Activated T-cell treated with anti-CD3 and anti-CD28 coated beads, Interleukin-2, amount 50 U/mL, for 4 hours (primary cell): Measurements from ENCODE around the gene WDR82. TPM values are rescaled to one million over a fixed set of nuclear protein-coding genes. Genes with fewer than 3 reads are reported as not detected.

Experiments
- ATAC-seq, 2 donors: fragments of 200-7000 bp; cut with Tn5 transposase; one replicate each; pipeline ENCODE4 v1.10.0; 2021
- DNase-seq: peaks from one replicate; pipeline ENCODE4 v3.0.0-alpha.2; 2020
- H3K27me3 Mint-ChIP-seq: one replicate; pipeline ENCODE4 v1.8.0; 2021; ENCODE audit warnings: low read depth, mixed read lengths
- H3K36me3 Mint-ChIP-seq: one replicate; pipeline ENCODE4 v1.8.0; 2022; ENCODE audit warnings: mixed read lengths; ENCODE audit not compliant: insufficient read depth
- H3K4me1 Mint-ChIP-seq: one replicate; pipeline ENCODE4 v1.8.0; 2021; ENCODE audit warnings: low read depth, mixed read lengths
- H3K4me3 Mint-ChIP-seq: one replicate; pipeline ENCODE4 v1.8.0; 2021; ENCODE audit warnings: mild to moderate bottlenecking, moderate library complexity, mixed read lengths
- H3K9me3 Mint-ChIP-seq: one replicate; pipeline ENCODE4 v1.8.0; 2021; ENCODE audit warnings: mixed read lengths
- total RNA-seq, 3 donors: library from RNA; stranded (reverse); gene quantifications; one replicate each; pipeline ENCODE4 v1.2.1, GENCODE V29; 2021

WDR82 gene
- total RNA-seq, 3 donors from 2014 or later, result 107 to 119 (median 115) TPM

GRCh38 chr3:52236424-52236886 lies 42.0 kb downstream of the WDR82 start:
- no peaks in the 10 kb centered on the region for H3K9me3 Mint-ChIP-seq
- H3K4me3 Mint-ChIP-seq, result peak overlapping the region; percentile 16
- H3K4me1 Mint-ChIP-seq, result peaks cover 82% of the 10 kb centered on the region
- no peaks in the 10 kb centered on the region for H3K27me3 Mint-ChIP-seq
- peaks cover 3% of the 10 kb centered on the region for H3K36me3 Mint-ChIP-seq
- DNase-seq, result no peak
- no peak for ATAC-seq

DNA sequence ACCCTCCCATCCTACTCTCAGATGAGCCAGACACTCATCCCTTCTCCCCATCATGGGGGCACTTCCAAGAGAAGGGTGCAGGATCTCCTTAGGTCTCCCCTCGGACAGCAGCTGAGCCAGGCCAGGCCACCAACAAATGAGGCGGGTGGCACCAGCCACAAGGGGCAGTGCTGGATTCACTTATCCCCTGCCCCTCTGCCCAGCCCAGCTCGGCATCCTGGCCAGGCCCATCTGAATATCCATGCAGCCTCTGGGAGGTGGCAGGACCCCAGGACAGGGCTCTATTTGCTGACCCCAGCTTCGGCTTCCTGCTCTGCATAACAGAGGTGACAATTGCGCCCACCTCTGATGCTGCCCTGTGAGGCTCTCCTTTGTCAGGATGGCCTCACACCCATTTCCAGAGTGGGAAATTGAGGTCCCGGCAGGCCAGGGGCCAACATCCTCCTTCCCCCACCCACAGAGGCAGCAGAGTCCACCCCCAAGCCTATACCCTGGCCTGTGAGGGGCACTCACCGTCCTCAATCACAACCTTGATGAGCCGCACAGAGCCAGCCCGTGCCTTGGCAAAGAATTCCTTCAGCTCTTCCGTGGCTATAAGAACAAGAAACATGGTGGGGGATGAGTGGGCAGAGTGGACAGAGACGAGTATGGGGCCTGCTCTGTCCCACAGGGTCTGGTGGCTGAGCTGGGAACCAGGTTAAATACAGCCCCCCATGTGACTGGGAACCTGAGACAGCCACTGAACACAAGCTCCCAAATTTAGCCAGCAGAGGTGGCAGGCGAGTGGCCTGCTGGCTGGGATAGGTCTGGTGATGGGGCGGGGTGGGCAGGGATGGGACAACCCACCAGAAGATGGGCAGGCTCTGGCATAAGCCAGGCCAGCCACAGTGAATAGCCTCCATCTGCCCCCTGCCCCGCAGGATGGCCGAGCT lies 43.7 kb downstream of the WDR82 start:
- no peak for ATAC-seq
- Mint-ChIP-seq H3K27me3 (no peaks in the 10 kb centered on the region), H3K36me3 (peaks cover 10% of the 10 kb centered on the region), H3K4me1 (peaks cover 69% of the 10 kb centered on the region), H3K4me3 (peak overlapping the region; percentile 11), H3K9me3 (no peaks in the 10 kb centered on the region)
- DNase-seq, result no peak

DNA sequence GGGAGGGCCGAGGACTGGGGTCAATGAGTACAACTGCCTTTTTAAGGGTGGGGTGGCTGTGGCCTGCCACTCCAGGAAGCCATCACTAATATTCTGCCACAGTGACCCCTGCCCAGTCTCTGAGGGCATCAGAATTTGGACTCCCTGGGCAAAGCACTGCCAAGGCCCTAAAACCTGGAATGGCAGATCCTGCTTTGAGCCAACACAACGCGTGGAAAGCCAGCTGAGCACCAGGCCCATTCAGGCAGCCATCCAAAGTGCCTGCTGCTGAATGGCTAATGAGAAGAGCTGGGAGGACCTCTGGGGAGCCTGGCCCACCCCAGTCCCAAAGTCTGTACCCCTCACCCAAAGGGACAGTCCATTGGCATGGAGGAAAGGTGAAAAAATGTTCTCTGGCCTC lies 44.5 kb downstream of the WDR82 start:
- Mint-ChIP-seq H3K27me3 (no peaks in the 10 kb centered on the region), H3K4me3 (no peak overlapping the region), H3K9me3 (no peaks in the 10 kb centered on the region), H3K36me3 (peaks cover 14% of the 10 kb centered on the region), H3K4me1 (peaks cover 64% of the 10 kb centered on the region)
- ATAC-seq (no peak), DNase-seq (no peak)

DNA sequence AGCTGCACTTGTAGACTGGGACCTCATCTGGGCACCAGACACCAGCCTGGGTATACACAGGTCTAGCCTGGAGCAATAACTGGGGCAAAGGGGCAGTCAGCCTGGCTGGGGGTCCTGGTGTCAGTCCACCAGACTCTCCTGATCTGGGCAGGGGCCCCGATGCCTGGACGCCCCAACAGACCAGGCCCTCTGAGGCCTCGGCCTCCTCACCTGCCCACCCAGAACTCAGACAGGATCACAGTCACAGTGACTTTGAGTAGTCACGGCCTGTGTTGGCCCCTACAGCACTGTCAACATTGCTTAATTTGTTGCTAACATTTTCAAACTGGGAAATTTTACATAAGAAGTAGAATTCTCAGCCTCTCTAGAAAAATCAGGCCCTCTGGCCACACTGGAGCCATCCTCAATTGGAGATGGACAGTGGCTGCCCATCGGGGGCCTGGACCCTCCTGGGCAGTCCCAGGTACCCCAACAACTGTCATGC lies 45.3 kb downstream of the WDR82 start:
- Mint-ChIP-seq H3K4me3 (no peak overlapping the region), H3K4me1 (peaks cover 59% of the 10 kb centered on the region), H3K27me3 (no peaks in the 10 kb centered on the region), H3K36me3 (peaks cover 14% of the 10 kb centered on the region), H3K9me3 (no peaks in the 10 kb centered on the region)
- ATAC-seq (no peak), DNase-seq (no peak)

- no peaks in the 10 kb centered on the region for H3K9me3 Mint-ChIP-seq
- no peak overlapping the region for H3K4me3 Mint-ChIP-seq
- peaks cover 53% of the 10 kb centered on the region for H3K4me1 Mint-ChIP-seq
- peak in 1 of 2 donors; percentile 33 for ATAC-seq
- H3K27me3 Mint-ChIP-seq, result no peaks in the 10 kb centered on the region
- no peak for DNase-seq
- H3K36me3 Mint-ChIP-seq, result peaks cover 14% of the 10 kb centered on the region
These were observed 46.0 kb downstream of the WDR82 start for GRCh38 chr3:52232279-52233107.

- Mint-ChIP-seq H3K9me3 (no peaks in the 10 kb centered on the region), H3K27me3 (no peaks in the 10 kb centered on the region), H3K36me3 (peaks cover 14% of the 10 kb centered on the region), H3K4me3 (no peak overlapping the region), H3K4me1 (peaks cover 50% of the 10 kb centered on the region)
- DNase-seq (peak; percentile 92), ATAC-seq (peak; percentile 84 to 85)
These were observed 46.8 kb downstream of the WDR82 start for GRCh38 chr3:52231502-52232278.

GRCh38 chr3:52230889-52231499 lies 47.5 kb downstream of the WDR82 start:
- peaks cover 50% of the 10 kb centered on the region for H3K4me1 Mint-ChIP-seq
- ATAC-seq, result no peak
- DNase-seq, result no peak
- no peaks in the 10 kb centered on the region for H3K27me3 Mint-ChIP-seq
- peaks cover 14% of the 10 kb centered on the region for H3K36me3 Mint-ChIP-seq
- H3K4me3 Mint-ChIP-seq, result no peak overlapping the region
- H3K9me3 Mint-ChIP-seq, result no peaks in the 10 kb centered on the region

DNA sequence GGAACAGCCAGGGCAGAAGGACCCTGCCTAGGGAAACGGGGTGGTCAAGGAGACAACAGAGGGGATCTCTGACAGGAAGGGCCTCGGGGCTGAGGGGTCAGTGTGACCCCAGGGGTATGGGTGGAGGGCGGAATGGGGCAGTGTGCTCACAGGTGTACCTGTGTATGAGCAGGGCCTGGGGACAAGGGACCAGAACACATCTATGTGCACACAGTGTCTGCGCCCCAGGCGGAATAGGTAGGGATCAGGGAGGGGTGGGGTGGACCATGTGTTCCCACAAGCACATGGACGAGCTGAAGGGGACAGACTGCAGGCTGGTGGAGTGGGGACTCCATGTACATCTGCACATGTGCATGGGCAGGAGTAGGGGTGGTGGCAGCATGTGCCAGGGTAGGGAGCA lies 48.0 kb downstream of the WDR82 start:
- no peaks in the 10 kb centered on the region for H3K27me3 Mint-ChIP-seq
- no peak for ATAC-seq
- DNase-seq, result no peak
- H3K4me3 Mint-ChIP-seq, result no peak overlapping the region
- H3K9me3 Mint-ChIP-seq, result no peaks in the 10 kb centered on the region
- H3K4me1 Mint-ChIP-seq, result peaks cover 50% of the 10 kb centered on the region
- H3K36me3 Mint-ChIP-seq, result peaks cover 14% of the 10 kb centered on the region

DNA sequence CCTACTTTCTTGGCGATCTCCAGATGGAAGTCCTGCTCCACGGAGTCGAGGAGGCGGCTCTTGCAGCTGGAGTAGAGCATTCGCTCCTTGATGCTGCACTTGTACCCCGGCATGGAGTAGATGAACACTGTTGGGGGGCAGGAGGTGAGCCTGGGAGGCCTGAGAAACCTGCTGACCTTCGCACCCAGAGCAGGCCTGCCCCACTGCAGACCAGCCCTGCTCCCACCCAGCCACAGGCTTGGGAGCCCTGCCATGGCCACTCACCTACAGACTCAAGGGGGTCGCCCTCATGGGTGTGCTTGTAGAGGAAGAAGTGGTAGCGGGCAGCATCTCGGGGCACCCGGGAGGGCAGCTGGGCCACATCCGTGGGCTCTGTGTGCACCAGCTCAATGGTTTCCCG lies 48.8 kb downstream of the WDR82 start:
- no peak overlapping the region for H3K4me3 Mint-ChIP-seq
- no peaks in the 10 kb centered on the region for H3K9me3 Mint-ChIP-seq
- H3K27me3 Mint-ChIP-seq, result no peaks in the 10 kb centered on the region
- peaks cover 50% of the 10 kb centered on the region for H3K4me1 Mint-ChIP-seq
- ATAC-seq (no peak), DNase-seq (no peak)
- peaks cover 14% of the 10 kb centered on the region for H3K36me3 Mint-ChIP-seq

DNA sequence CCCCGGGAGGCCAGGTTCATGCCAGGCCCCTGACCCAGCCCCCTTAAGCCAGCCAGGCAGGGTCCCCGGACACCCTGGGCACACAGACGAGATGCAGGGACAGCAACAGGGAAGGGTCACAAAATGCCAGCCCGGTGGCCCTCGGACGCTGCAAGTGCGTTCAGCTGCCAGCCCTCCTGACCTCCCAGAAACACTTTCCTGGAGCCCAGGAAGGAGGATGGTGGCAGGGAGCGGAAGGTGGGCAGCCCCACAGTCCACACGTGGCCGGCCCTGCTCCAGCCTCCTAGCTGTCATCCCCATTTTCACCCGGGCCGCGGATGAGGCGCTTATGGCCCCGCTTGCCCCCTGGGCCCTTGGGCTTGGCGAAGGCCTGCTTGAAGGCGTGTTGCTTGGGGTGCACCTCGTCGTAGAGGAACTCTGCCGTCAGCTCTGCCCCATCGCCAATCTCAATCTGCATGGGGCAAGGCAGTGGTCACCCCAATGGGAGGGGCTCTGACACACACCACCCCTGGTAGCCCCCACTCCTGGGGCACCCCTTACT lies 49.6 kb downstream of the WDR82 start:
- Mint-ChIP-seq H3K4me1 (peaks cover 51% of the 10 kb centered on the region), H3K36me3 (peaks cover 14% of the 10 kb centered on the region), H3K27me3 (no peaks in the 10 kb centered on the region), H3K9me3 (no peaks in the 10 kb centered on the region), H3K4me3 (no peak overlapping the region)
- ATAC-seq (no peak), DNase-seq (no peak)

DNA sequence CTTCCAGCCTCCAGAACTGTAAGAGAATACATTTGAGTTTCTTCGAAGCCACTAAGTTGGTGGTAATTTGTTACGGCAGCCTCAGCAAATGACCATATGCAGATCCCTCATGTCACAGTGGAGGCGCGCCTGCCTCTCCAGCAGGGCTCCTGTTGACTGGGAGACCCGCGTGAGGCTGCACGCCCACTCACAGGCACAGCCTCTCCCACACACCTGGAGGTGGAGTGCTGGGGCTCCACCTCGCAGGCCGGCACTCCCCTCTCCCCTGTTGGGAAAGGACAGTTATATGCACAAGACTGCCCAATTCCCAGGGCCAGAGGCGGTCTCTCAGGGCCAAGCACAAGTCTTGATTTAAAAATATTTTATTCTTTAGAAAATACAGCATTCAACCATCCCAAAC lies 50.2 kb downstream of the WDR82 start:
- H3K9me3 Mint-ChIP-seq, result no peaks in the 10 kb centered on the region
- peaks cover 54% of the 10 kb centered on the region for H3K4me1 Mint-ChIP-seq
- no peaks in the 10 kb centered on the region for H3K27me3 Mint-ChIP-seq
- no peak overlapping the region for H3K4me3 Mint-ChIP-seq
- ATAC-seq, result no peak
- H3K36me3 Mint-ChIP-seq, result peaks cover 14% of the 10 kb centered on the region
- DNase-seq, result no peak

DNA sequence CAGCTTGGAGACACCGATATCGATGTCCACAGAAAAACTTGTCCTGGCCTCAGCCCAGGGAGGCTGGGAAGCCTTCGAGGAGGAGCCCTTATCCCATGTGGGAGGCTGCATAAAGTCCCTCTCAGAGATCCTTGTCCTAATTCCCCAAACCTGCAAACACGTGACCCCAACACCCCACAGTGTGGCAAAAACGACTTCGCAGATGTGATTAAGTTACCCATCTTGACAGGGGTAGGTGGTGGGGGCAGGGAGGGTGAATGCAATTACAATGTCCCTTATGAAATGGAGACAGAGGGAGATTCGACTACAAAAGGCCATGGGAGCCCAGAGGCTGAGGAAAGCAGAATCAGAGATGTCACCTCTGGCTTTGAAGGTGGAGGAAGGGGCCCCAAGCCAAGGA lies 50.7 kb downstream of the WDR82 start:
- no peaks in the 10 kb centered on the region for H3K27me3 Mint-ChIP-seq

DNA sequence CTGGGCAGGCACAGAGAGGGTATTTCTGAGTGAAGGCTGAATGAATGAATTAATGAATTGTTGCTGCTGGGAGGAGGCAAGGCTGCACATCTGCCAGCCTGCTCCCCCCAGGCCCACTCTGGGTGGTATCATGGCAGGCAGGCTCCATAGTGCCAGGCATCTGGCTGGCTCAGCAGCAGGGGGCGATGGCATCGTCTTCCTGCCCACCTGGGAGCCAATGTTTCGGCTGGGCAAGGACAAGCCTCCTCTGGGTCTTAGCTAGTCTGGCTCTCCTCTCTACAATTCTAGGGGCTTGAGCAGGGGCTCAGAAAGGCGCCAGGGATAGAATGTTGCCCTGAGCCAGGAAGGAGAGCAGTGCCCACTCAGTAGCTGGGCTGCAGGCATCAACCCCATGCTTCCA lies 51.3 kb downstream of the WDR82 start:
- DNase-seq (no peak), ATAC-seq (no peak)

More for the DNA sequence above, 50.7 kb downstream of the WDR82 start:
- ATAC-seq (no peak), DNase-seq (no peak)
- Mint-ChIP-seq H3K9me3 (no peaks in the 10 kb centered on the region), H3K36me3 (peaks cover 14% of the 10 kb centered on the region), H3K4me1 (peaks cover 54% of the 10 kb centered on the region), H3K4me3 (no peak overlapping the region)

More for the DNA sequence above, 51.3 kb downstream of the WDR82 start:
- Mint-ChIP-seq H3K36me3 (peaks cover 14% of the 10 kb centered on the region), H3K4me3 (no peak overlapping the region), H3K4me1 (peaks cover 54% of the 10 kb centered on the region), H3K9me3 (no peaks in the 10 kb centered on the region), H3K27me3 (no peaks in the 10 kb centered on the region)
